ENCODE results near the gene GABBR2. TPM values are rescaled to one million over a fixed set of nuclear protein-coding genes. Genes with fewer than 3 reads are reported as not detected.

The GABBR2 gene
- total RNA-seq, 1 experiment from 2014 or later = 0.33 TPM

GRCh38 chr9:98615633-98616032 is 93.1 kb downstream of the GABBR2 start:
- intact Hi-C loops (cut with micrococcal nuclease; ENCODE audit: unreplicated experiment) = no loop called here
- CTCF ChIA-PET = no interaction called here
- no peak overlapping the region for H3K27ac Mint-ChIP-seq (ENCODE audit: unreplicated experiment)

GRCh38 chr9:98614941-98615340 is 93.8 kb downstream of the GABBR2 start:
- DNase-seq = no peak
- Mint-ChIP-seq H3K9me3 (ENCODE audit: low read depth, unreplicated experiment) (no peaks in the 10 kb centered on the region), H3K36me3 (ENCODE audit: insufficient read depth, unreplicated experiment) (no peaks in the 10 kb centered on the region), H3K27me3 (ENCODE audit: unreplicated experiment) (peaks cover 82% of the 10 kb centered on the region), H3K27ac (ENCODE audit: unreplicated experiment) (no peak overlapping the region), H3K4me3 (ENCODE audit: low read depth, unreplicated experiment) (no peak overlapping the region), H3K4me1 (ENCODE audit: low read depth, unreplicated experiment) (no peaks in the 10 kb centered on the region)
- intact Hi-C loops (cut with micrococcal nuclease; ENCODE audit: unreplicated experiment) = no loop called here
- TF ChIP-seq CTCF (IDR thresholded peaks at IDR 0.05; ENCODE audit: unreplicated experiment) = no peak
- CTCF ChIA-PET = no interaction called here
- no TSS peak for BruUV-seq (replicated peaks)

More at GRCh38 chr9:98615633-98616032, 93.1 kb downstream of the GABBR2 start:
- no peak overlapping the region for H3K4me3 Mint-ChIP-seq (ENCODE audit: low read depth, unreplicated experiment)
- DNase-seq = no peak
- TF ChIP-seq CTCF (IDR thresholded peaks at IDR 0.05; ENCODE audit: unreplicated experiment) = no peak
- peaks cover 82% of the 10 kb centered on the region for H3K27me3 Mint-ChIP-seq (ENCODE audit: unreplicated experiment)
- no peaks in the 10 kb centered on the region for H3K4me1 Mint-ChIP-seq (ENCODE audit: low read depth, unreplicated experiment)
- H3K9me3 Mint-ChIP-seq (ENCODE audit: low read depth, unreplicated experiment) = no peaks in the 10 kb centered on the region
- no TSS peak for BruUV-seq (replicated peaks)
- H3K36me3 Mint-ChIP-seq (ENCODE audit: insufficient read depth, unreplicated experiment) = no peaks in the 10 kb centered on the region

- H3K27ac Mint-ChIP-seq (ENCODE audit: unreplicated experiment) = no peak overlapping the region
- DNase-seq = no peak
- H3K36me3 Mint-ChIP-seq (ENCODE audit: insufficient read depth, unreplicated experiment) = no peaks in the 10 kb centered on the region
- H3K27me3 Mint-ChIP-seq (ENCODE audit: unreplicated experiment) = peaks cover 84% of the 10 kb centered on the region
- H3K4me1 Mint-ChIP-seq (ENCODE audit: low read depth, unreplicated experiment) = no peaks in the 10 kb centered on the region
- no peak overlapping the region for H3K4me3 Mint-ChIP-seq (ENCODE audit: low read depth, unreplicated experiment)
- no peak for TF ChIP-seq CTCF (IDR thresholded peaks at IDR 0.05; ENCODE audit: unreplicated experiment)
- intact Hi-C loops (cut with micrococcal nuclease; ENCODE audit: unreplicated experiment) = no loop called here
- no TSS peak for BruUV-seq (replicated peaks)
- no peaks in the 10 kb centered on the region for H3K9me3 Mint-ChIP-seq (ENCODE audit: low read depth, unreplicated experiment)
- CTCF ChIA-PET = interaction anchor here (0.6 kb wide), 1 partner anchor 164 kb away, joined by 3 read pairs; no protein-coding TSS in a partner anchor
Observed at GRCh38 chr9:98612061-98612752, 96.5 kb downstream of the GABBR2 start.

- Mint-ChIP-seq H3K36me3 (ENCODE audit: insufficient read depth, unreplicated experiment) (no peaks in the 10 kb centered on the region), H3K9me3 (ENCODE audit: low read depth, unreplicated experiment) (no peaks in the 10 kb centered on the region), H3K27ac (ENCODE audit: unreplicated experiment) (no peak overlapping the region), H3K27me3 (ENCODE audit: unreplicated experiment) (peaks cover 83% of the 10 kb centered on the region), H3K4me1 (ENCODE audit: low read depth, unreplicated experiment) (no peaks in the 10 kb centered on the region), H3K4me3 (ENCODE audit: low read depth, unreplicated experiment) (no peak overlapping the region)
- no TSS peak for BruUV-seq (replicated peaks)
- CTCF ChIA-PET = no interaction called here
- intact Hi-C loops (cut with micrococcal nuclease; ENCODE audit: unreplicated experiment) = no loop called here
- DNase-seq = no peak
- TF ChIP-seq CTCF (IDR thresholded peaks at IDR 0.05; ENCODE audit: unreplicated experiment) = no peak
Observed at GRCh38 chr9:98611319-98611718, 97.4 kb downstream of the GABBR2 start.
